GM21717 (cell line): ENCODE measurements around the gene COPZ2.
"Not testable (repeated sequence)": the region's sequence is repeated elsewhere in the genome, so short reads cannot be mapped to it uniquely, and the experiment has no call there.

Source experiments
- ATAC-seq: cut with Tn5 transposase; IDR thresholded peaks from one replicate; pipeline ENCODE4 v1.9.1; 2021; ENCODE audit warnings: mild to moderate bottlenecking, moderate library complexity; ENCODE audit not compliant: unreplicated experiment

Gene COPZ2

DNA sequence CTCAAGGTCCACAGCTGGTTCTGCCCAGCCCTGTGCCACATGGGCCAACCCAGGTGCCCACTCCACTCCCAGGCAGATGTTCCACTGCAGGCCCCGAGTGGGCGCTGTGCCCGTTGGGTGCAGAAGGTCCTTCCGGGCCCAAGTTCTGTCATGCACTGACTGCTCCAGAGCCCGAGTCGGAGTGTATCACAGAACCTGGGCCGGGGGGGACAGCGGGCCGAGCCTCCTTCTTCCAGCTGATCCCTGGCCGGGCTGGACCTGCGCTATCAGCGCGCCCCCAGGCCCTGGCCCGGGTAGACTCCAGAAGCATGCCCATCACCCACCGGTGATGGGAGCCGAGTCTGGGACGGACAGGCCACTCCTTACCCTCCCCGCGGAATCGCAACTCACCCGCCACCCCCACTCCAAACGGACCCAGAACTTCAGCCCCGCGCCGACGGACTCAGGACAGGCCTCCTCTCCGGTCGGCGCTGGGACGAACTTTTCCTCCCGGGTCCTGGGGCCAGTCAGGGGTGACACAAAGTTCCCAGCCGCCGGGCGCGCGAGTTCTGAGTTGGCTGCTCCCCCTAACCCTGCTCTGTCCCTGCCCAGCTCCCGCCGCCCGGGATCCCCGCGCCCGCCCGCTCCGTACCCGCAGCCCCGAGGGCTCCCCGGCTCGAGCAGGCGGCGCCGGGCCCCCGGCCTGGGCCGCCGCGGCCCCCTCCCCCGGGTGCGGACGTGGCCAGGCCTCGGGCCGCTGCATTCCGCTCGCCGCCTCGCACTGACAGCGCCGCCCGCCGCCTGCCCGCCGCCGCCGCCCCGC is at the start of gene COPZ2:
COPZ2 (minus strand) TSS at position 762 of the 802 bp plus-strand sequence; CDS start at position 742, 20 bp downstream.
- no peak for ATAC-seq

GRCh38 chr17:48084932-48085331 is 47.3 kb upstream of the COPZ2 start:
- no peak for ATAC-seq

- no peak for ATAC-seq
These were observed 44.3 kb upstream of the COPZ2 start for GRCh38 chr17:48081858-48082257.

DNA sequence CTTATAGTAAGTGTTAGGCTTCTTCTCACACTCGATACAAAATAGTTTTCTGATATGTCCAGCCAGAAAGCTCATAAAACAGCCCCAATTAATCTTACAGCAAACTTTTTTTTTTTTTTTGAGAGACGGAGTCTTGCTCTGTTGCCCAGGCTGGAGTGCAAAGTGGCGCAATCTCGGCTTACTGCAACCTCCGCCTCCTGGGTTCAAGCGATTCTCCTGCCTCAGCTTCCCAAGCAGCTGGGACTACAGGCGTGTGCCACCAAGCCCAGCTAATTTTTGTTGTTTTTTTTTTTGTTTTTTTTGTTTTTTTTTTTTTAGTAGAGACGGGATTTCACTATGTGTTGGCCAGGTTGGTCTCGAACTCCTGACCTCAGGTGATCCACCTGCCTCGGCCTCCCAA is 39.6 kb upstream of the COPZ2 start:
- ATAC-seq, result not testable (repeated sequence)

DNA sequence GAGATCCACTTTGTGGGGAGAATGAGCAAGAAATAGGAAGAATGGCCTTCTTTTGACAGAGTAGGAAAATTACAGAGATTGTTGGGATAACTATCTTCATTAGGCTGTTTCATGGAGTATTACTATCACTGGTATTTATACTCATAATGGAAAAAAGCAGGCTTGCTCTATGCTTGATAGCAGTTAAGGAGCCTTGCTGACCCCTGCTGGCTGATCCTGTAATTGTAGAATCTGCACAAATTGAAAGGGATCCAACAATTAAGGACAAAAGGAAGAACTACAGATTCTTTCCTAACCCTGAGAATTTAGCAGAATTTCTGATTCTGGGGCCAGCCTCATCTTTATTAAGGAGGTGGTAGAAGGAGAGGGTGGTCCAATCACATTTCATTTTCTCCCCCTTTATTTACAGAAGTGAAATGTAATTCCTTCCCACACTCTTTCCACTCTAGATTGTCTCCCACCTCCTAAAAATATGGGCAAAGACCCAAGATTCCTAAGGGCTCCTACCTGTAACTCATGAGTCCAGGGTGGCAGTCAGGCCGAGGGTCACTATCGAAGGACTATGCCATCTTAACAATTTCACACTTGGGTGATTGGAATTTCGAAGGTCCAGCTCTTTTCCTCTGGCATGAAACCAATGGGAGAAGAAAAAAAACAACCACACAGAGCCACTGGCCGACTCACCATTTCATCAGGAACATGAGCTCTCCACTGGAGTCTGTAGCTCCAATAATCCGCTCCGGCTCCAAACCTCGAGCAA is 36.9 kb upstream of the COPZ2 start:
- no peak for ATAC-seq

GRCh38 chr17:48073566-48074094 is 36.0 kb upstream of the COPZ2 start:
- not testable (repeated sequence) for ATAC-seq

- not testable (repeated sequence) for ATAC-seq
These were observed 35.2 kb upstream of the COPZ2 start for GRCh38 chr17:48072811-48073210.

- ATAC-seq, result no peak
These were observed 34.1 kb upstream of the COPZ2 start for GRCh38 chr17:48071654-48072053.

DNA sequence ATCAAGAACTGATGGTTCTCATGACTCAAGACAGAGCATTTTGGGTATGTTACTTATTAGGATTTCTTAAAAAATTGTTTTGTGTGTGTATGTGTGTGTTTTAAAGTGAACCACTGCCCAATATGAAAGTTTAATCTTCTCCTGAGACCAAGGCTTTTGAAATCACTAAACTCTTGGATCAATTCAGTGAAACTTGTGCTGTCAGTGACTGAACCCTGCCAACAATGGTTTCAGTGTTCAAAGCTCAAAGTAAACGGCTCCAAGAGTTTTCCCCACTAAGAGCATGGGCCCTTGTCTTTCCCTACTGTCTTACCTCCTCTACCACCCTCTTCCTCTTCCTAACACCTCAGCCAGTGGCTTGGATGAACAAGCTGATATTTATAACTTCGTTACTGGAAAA is 32.6 kb upstream of the COPZ2 start:
- ATAC-seq, result no peak

DNA sequence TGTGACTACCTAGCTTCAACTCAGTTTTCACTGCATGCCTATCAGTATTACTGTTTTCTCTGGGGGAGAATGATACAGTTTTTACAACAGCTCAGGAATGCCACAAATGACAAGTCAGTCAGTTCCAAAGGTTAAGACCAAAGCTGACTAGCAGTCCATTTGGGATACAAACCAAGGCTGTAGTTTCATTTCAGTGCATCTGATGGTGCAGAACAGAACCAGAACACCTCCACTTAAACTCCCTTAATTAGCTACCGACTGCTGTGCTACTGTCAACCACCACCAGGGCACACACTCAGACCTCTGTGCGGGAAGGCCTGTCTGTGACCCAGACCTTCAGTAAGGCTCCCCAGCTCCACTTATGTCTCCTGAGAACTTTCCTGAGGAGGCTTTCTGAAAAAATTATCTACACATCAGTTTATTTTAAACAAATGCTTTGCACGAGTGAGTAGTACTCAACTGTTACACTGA is 30.9 kb upstream of the COPZ2 start:
- no peak for ATAC-seq

- not testable (repeated sequence) for ATAC-seq
These were observed 30.2 kb upstream of the COPZ2 start for GRCh38 chr17:48067808-48068207.

DNA sequence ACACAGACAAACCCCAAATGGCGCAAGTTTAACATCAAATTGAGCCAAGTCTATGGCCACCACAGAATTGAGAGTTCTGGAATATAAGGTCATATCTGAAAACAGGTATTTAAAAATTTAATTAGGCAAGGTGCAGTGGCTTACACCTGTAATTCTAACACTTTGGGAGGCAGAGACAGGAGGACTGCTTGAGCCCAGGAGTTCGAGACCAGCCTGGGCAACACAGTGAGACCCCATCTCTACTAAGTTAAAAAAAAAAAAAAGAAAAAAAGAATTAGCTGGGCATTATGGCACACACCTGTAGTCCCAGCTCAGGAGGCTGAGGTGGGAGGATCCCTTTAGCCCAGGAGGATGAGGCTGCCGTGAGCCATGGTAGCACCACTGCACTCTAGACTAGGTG is 29.6 kb upstream of the COPZ2 start:
- ATAC-seq, result no peak

DNA sequence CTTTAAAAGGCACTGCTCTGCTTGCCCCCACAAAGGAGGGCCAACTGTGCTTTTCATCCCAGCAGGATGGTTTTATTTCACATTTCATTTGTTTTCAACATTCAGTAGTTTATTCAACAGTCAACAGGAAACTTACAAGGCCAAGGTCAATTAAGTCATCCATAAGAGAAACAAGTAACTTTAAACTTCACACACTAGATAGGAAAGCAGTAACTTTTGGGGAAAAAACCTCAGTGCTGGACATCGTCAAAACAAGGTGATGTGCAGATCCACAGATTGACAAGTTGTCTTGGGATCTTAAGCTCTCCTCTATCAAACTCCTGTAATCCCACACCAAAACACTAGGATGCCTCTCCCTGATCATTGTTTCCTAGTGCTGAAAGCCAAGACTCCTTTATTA is 29.1 kb upstream of the COPZ2 start:
- ATAC-seq, result no peak

- no peak for ATAC-seq
These were observed 28.6 kb upstream of the COPZ2 start for GRCh38 chr17:48066192-48066591.

GRCh38 chr17:48064638-48065037 is 27.0 kb upstream of the COPZ2 start:
- ATAC-seq, result no peak

GRCh38 chr17:48062273-48062672 is 24.7 kb upstream of the COPZ2 start:
- ATAC-seq, result no peak

DNA sequence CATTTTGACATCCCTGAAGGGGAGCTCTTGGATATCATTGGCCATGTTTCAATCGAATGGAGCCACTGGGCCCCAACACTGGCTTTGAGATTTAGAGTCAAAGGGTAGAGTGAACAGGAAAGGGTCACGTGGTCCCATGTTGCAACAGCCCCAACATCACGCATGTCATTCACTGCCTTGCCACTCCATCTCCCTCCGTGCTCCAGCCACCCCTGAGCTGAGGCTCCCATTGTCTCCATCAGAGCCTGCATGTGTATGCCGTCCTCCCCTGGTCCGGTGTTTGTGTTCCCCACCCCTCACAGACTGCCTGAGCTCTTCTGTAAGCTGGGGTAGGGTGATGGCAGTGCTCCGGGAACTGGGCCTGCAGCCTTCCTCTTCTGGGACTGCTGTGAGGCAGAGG is 22.7 kb upstream of the COPZ2 start:
- ATAC-seq, result no peak

DNA sequence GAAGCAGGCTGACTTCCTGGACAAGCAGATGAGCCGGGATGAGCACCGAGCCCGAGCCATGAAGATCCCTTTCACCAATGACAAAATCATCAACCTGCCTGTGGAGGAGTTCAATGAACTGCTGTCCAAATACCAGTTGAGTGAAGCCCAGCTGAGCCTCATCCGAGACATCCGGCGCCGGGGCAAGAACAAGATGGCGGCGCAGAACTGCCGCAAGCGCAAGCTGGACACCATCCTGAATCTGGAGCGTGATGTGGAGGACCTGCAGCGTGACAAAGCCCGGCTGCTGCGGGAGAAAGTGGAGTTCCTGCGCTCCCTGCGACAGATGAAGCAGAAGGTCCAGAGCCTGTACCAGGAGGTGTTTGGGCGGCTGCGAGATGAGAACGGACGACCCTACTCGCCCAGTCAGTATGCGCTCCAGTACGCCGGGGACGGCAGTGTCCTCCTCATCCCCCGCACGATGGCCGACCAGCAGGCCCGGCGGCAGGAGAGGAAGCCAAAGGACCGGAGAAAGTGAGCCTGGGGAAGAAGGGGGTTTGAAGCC is 21.6 kb upstream of the COPZ2 start:
- ATAC-seq, result no peak

DNA sequence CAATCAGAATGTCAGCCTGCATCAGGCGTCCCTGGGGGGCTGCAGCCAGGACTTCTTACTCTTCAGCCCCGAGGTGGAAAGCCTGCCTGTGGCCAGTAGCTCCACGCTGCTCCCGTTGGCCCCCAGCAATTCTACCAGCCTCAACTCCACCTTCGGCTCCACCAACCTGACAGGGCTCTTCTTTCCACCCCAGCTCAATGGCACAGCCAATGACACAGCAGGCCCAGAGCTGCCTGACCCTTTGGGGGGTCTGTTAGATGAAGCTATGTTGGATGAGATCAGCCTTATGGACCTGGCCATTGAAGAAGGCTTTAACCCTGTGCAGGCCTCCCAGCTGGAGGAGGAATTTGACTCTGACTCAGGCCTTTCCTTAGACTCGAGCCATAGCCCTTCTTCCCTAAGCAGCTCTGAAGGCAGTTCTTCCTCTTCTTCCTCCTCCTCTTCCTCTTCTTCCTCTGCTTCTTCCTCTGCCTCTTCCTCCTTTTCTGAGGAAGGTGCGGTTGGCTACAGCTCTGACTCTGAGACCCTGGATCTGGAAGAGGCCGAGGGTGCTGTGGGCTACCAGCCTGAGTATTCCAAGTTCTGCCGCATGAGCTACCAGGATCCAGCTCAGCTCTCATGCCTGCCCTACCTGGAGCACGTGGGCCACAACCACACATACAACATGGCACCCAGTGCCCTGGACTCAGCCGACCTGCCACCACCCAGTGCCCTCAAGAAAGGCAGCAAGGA is 21.0 kb upstream of the COPZ2 start:
- no peak for ATAC-seq

DNA sequence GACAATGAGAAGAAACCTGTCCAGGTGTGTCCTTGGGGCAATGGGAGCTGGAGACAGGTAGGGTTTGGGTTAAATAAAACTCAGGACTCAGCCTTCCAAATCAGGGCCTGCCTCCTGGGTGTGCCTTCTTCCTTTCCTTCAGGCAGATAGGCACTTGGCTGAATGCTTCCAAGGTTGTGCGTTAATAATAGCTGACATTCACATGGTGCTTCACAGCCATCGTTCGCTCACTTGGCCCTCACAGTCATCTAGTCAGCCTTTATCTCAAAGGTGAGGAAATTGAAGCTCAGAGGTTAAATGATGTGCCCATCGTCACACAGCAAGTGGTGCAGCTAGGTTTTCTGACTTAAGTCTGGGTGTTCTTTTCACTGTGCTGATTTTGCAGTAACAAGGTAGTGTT is 20.0 kb upstream of the COPZ2 start:
- ATAC-seq, result no peak

DNA sequence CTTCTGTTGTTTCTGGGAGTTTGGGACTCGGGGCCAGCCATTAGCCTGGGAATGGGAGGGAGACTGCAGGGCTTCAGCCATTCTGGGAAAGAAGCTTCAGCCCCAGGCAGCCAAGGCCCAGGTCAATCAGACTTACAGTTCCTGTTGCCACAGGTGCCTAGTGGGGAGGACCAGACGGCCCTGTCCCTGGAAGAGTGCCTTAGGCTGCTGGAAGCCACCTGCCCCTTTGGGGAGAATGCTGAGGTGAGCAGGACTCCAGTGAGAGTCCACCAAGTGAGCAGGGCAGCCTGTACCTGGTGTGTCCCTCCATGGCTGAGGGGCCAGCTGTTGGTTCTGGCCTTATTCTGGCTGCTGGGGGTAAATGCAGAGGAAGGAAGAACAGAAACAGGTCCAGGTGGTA is 19.3 kb upstream of the COPZ2 start:
- no peak for ATAC-seq
